ENCODE results near the gene DLGAP1. TPM values are rescaled to one million over a fixed set of nuclear protein-coding genes. Genes with fewer than 3 reads are reported as not detected.
"Not testable (repeated sequence)": the region's sequence is repeated elsewhere in the genome, so short reads cannot be mapped to it uniquely, and the experiment has no call there.

The DLGAP1 gene
- total and polyA plus RNA-seq, 5 donors, result 0.11 to 0.31 (median 0.20) TPM; not detected in 1

- intact Hi-C loops (cut with DNase I), result no loop called here
- no peak overlapping the region for H3K27ac ChIP-seq (ENCODE audit: low read length)
Observed at GRCh38 chr18:3653263-3653850, 801.8 kb downstream of the DLGAP1 start.

DNA sequence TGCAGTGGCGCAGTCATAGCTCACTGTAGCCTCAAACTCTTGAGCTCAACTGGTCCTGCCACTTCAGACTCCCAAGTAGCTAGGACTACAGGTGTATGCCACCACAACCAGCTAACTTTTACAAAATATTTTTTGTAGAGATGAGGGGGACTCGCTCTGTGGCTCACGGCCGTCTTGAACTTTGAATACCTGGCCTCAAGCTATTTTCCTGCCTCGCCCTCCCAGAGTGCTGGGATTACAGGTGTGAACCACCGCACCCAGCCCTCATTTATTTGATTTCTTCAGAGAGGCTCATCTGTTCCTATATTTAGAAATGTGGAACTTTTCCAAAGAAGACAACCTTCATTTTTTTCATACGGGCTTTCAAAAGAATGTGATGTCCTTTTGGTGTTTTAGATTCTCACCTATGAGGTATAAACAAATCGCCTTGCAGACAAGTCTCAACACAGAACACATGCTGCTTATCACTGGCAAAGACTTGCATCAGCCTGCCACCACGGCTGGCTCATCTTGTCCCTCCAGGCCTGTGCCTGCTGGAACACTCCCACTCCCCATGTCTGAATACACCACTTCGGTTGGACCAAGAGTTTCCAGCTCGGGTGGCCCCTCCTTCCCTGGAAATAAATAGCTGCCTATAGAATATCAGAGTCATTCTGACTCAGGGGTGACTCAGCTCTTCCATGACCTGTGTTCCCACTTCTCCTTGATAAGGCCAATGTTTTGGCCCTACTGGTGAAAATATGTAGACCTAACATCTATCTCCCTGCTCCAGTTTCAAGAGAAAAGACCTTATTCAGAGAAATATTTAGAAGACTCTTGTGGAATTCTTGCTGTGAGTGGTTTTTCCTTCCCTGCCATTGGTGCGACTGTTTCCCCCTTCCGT is 802.5 kb downstream of the DLGAP1 start:
- Histone ChIP-seq H3K4me3 (ENCODE audit: low read length) (no peak overlapping the region), H3K27ac (ENCODE audit: low read length) (no peak overlapping the region), H3K9me3 (ENCODE audit: control insufficient read depth, low read length) (no peaks in the 10 kb centered on the region), H3K27me3 (ENCODE audit: control insufficient read depth, insufficient read depth) (no peaks in the 10 kb centered on the region), H3K4me1 (ENCODE audit: control insufficient read depth, insufficient read depth, low read length) (peaks cover 1% of the 10 kb centered on the region)
- WGBS, result 73% methylated on average over 13 of the region's 13 CpGs
- ATAC-seq (peak; percentile 70 to 90), DNase-seq (peak in 2 of 3 donors; percentile 48 to 79)
- intact Hi-C loops (cut with DNase I), result no loop called here

More at GRCh38 chr18:3653263-3653850, 801.8 kb downstream of the DLGAP1 start:
- Histone ChIP-seq H3K9me3 (ENCODE audit: control insufficient read depth, low read length) (no peaks in the 10 kb centered on the region), H3K4me1 (ENCODE audit: control insufficient read depth, insufficient read depth, low read length) (peaks cover 1% of the 10 kb centered on the region), H3K27me3 (ENCODE audit: control insufficient read depth, insufficient read depth) (no peaks in the 10 kb centered on the region), H3K4me3 (ENCODE audit: low read length) (no peak overlapping the region)
- 82% methylated on average over 5 of the region's 5 CpGs for WGBS
- DNase-seq (no peak), ATAC-seq (no peak)

GRCh38 chr18:3651266-3651665 is 803.8 kb downstream of the DLGAP1 start:
- Histone ChIP-seq H3K27me3 (ENCODE audit: control insufficient read depth, insufficient read depth) (no peaks in the 10 kb centered on the region), H3K4me3 (ENCODE audit: low read length) (no peak overlapping the region), H3K4me1 (ENCODE audit: control insufficient read depth, insufficient read depth, low read length) (peaks cover 1% of the 10 kb centered on the region), H3K27ac (ENCODE audit: low read length) (no peak overlapping the region), H3K9me3 (ENCODE audit: control insufficient read depth, low read length) (no peaks in the 10 kb centered on the region)
- 84% methylated on average over 9 of the region's 9 CpGs for WGBS
- ATAC-seq (no peak), DNase-seq (no peak)
- intact Hi-C loops (cut with DNase I), result no loop called here

DNA sequence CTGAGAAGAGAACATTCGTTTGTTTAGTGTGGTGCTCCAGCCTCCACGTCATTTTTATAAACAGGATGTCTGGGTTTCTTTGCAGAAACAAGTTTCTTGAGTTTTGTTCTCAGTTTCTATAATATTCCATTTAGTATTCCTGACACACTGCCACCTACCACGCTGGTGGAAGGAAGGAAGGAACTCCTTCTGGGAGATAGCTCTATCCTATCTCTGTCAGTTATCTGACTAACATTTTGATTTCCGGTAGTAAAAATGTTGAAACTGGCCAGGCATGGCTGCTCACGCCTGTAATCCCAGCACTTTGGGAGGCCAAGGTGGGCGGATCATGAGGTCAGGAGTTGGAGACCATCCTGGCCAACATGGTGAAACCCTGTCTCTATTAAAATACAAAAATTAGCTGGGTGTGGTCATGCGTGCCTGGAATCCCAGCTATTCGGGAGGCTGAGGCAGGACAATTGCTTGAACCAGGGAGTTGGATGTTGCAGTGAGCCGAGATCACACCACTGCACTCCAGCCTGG is 804.5 kb downstream of the DLGAP1 start:
- H3K4me3 ChIP-seq (ENCODE audit: low read length); H3K9me3 ChIP-seq (ENCODE audit: control insufficient read depth, low read length); H3K4me1 ChIP-seq (ENCODE audit: control insufficient read depth, insufficient read depth, low read length); DNase-seq; H3K27me3 ChIP-seq (ENCODE audit: control insufficient read depth, insufficient read depth); intact Hi-C loops (cut with DNase I); H3K27ac ChIP-seq (ENCODE audit: low read length): not testable (repeated sequence)
- ATAC-seq, result peak in 1 of 2 donors; percentile 39
- 52% methylated on average over 9 of the region's 9 CpGs for WGBS

DNA sequence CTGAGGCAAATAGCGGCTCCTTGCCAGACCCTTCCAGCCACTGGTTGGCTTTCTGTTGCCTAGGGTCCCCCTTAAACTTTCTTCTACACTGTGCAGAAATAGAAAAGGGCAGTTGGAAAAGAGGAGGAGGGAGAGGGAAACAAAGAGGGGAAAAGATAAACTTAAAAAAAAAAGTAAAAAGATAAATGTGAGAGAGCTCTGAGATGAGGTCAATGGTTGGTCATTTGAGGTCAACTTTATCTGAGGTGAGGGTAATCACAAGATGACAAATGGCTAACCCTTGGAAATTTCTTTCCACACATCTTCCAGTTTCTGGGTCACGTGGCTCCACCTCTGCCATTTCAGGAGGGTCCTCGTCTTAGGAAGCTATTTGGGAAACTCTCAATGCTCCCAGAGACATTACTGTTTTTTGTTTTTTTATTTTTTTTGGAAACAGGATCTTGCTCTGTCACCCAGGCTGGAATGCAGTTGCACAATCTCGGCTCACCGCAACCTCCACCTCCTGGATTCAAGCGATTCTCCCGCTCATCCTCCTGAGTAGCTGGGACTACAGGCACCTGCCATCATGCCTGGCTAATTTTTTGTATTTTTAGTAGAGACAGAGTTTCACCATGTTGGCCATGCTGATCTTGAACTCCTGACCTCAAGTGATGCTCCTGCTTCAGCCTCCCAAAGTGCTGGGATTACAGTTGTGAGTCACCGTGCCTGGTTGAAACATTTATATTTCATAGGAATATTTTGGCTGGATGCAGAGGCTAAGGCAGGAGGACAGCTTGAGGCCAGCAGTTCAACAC is 805.3 kb downstream of the DLGAP1 start:
- peak in 2 of 3 donors; percentile 43 to 48 for DNase-seq
- Histone ChIP-seq H3K9me3 (ENCODE audit: control insufficient read depth, low read length) (no peaks in the 10 kb centered on the region), H3K4me1 (ENCODE audit: control insufficient read depth, insufficient read depth, low read length) (peaks cover 1% of the 10 kb centered on the region), H3K4me3 (ENCODE audit: low read length) (no peak overlapping the region), H3K27me3 (ENCODE audit: control insufficient read depth, insufficient read depth) (no peaks in the 10 kb centered on the region), H3K27ac (ENCODE audit: low read length) (no peak overlapping the region)
- intact Hi-C loops (cut with DNase I), result no loop called here
- ATAC-seq, result peak; percentile 25 to 62
- WGBS, result 65% methylated on average over 8 of the region's 8 CpGs

GRCh38 chr18:3649135-3649632 is 805.9 kb downstream of the DLGAP1 start:
- peak in 1 of 2 donors; percentile 3 for ATAC-seq
- no peak for DNase-seq
- H3K27ac ChIP-seq (ENCODE audit: low read length), result no peak overlapping the region
- no peaks in the 10 kb centered on the region for H3K27me3 ChIP-seq (ENCODE audit: control insufficient read depth, insufficient read depth)
- 81% methylated on average over 6 of the region's 6 CpGs for WGBS
- peaks cover 1% of the 10 kb centered on the region for H3K4me1 ChIP-seq (ENCODE audit: control insufficient read depth, insufficient read depth, low read length)
- no peak overlapping the region for H3K4me3 ChIP-seq (ENCODE audit: low read length)
- intact Hi-C loops (cut with DNase I), result no loop called here
- H3K9me3 ChIP-seq (ENCODE audit: control insufficient read depth, low read length), result no peaks in the 10 kb centered on the region

DNA sequence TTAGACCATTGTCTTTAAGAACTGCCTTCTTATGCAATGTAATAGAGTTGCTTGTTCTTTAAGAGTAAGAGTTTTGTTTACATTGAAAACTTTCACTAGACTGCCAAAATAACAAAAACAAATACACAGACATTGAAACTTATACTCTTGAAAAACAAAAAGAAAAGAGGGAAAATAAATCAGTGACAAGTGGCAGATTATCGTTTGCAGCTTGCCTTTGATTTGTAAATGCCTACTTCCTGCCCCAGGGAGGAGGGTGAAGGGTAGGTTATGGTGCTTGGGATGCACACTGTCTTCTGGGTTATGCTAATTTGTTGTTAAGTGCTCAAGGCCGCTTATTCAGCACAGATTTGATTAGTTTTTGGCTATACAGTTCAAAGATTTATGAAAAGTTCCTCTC is 806.5 kb downstream of the DLGAP1 start:
- Histone ChIP-seq H3K4me3 (ENCODE audit: low read length) (no peak overlapping the region), H3K27me3 (ENCODE audit: control insufficient read depth, insufficient read depth) (no peaks in the 10 kb centered on the region), H3K4me1 (ENCODE audit: control insufficient read depth, insufficient read depth, low read length) (no peaks in the 10 kb centered on the region), H3K27ac (ENCODE audit: low read length) (no peak overlapping the region), H3K9me3 (ENCODE audit: control insufficient read depth, low read length) (no peaks in the 10 kb centered on the region)
- no peak for DNase-seq
- 82% methylated on average over 2 of the region's 2 CpGs for WGBS
- intact Hi-C loops (cut with DNase I), result no loop called here
- no peak for ATAC-seq

DNA sequence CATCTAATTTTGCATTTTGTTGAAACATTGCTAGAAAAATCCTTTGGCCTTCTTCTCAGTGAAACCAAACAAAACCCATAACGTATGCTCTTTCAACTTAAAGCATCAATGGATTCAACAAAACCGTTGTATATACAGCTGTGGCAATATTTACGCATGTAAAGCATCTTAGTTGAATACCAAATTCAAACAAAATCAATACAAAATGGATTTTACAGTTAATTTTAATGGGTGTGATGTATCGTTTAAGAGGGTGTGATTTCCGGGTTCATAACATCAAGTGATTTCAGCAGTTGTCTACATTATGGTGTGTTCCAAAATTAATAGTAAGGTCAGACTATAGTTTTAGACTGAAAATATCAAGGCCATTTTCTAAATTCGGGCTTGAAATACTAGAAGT is 806.9 kb downstream of the DLGAP1 start:
- no peaks in the 10 kb centered on the region for H3K4me1 ChIP-seq (ENCODE audit: control insufficient read depth, insufficient read depth, low read length)
- no peaks in the 10 kb centered on the region for H3K9me3 ChIP-seq (ENCODE audit: control insufficient read depth, low read length)
- WGBS, result 86% methylated on average over 6 of the region's 6 CpGs
- ATAC-seq (no peak), DNase-seq (no peak)
- intact Hi-C loops (cut with DNase I), result no loop called here
- H3K27ac ChIP-seq (ENCODE audit: low read length), result no peak overlapping the region
- no peak overlapping the region for H3K4me3 ChIP-seq (ENCODE audit: low read length)
- no peaks in the 10 kb centered on the region for H3K27me3 ChIP-seq (ENCODE audit: control insufficient read depth, insufficient read depth)

GRCh38 chr18:3647636-3648035 is 807.5 kb downstream of the DLGAP1 start:
- Histone ChIP-seq H3K4me1 (ENCODE audit: control insufficient read depth, insufficient read depth, low read length) (no peaks in the 10 kb centered on the region), H3K4me3 (ENCODE audit: low read length) (no peak overlapping the region), H3K9me3 (ENCODE audit: control insufficient read depth, low read length) (no peaks in the 10 kb centered on the region), H3K27me3 (ENCODE audit: control insufficient read depth, insufficient read depth) (no peaks in the 10 kb centered on the region), H3K27ac (ENCODE audit: low read length) (no peak overlapping the region)
- DNase-seq, result no peak
- no peak for ATAC-seq
- intact Hi-C loops (cut with DNase I), result no loop called here
- 83% methylated on average over 4 of the region's 4 CpGs for WGBS

DNA sequence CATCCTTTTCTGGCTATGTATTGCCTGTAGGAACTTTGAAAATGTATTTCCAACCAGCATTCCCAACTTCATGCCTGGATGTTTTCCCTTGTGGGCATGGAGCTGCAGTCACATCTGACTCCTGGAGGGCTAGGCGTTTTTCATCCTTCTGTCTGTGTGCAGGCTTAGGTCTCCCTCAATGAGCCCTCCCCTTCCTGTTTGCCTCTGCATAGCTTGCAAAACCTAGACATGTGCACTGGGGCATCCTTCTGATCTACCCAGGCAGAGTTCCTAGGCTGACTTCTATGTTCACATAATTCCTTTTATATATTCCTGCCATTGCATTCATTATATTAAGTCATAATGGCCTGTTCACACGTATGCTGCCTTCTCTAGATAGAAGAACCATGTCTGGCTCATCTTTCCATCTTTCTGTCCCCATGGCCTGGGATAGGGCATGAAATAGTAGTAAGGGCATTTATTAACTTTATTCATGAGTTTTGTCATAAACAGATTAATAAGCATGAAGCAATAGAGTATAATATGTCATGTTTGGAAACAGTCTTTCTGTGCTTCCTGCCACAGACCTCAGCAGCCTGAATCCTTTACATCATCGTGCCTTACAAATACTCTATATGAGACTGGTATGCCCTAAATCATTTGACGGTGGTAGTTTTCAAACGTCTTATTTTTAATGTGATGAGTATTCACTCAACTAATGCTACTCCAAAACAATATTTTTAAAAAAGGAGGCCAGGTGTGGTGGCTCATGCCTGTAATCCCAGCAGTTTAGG is 809.5 kb downstream of the DLGAP1 start:
- H3K9me3 ChIP-seq (ENCODE audit: control insufficient read depth, low read length), result no peaks in the 10 kb centered on the region
- H3K27ac ChIP-seq (ENCODE audit: low read length), result no peak overlapping the region
- H3K4me1 ChIP-seq (ENCODE audit: control insufficient read depth, insufficient read depth, low read length), result no peaks in the 10 kb centered on the region
- ATAC-seq (no peak), DNase-seq (no peak)
- intact Hi-C loops (cut with DNase I), result no loop called here
- 81% methylated on average over 5 of the region's 5 CpGs for WGBS
- no peak overlapping the region for H3K4me3 ChIP-seq (ENCODE audit: low read length)
- no peaks in the 10 kb centered on the region for H3K27me3 ChIP-seq (ENCODE audit: control insufficient read depth, insufficient read depth)
